ENCODE data around the gene GOLGA2. TPM values are rescaled to one million over a fixed set of nuclear protein-coding genes. Genes with fewer than 3 reads are reported as not detected.
A peak's percentile ranks its signal among the peaks of the same experiment; 100 is the strongest.

The GOLGA2 gene
- total RNA-seq (2021) (87.0 and 105 TPM in 2 replicates), Bru-seq, nascent RNA (percentile 70 among the genes with signal in this experiment), BruChase-seq, experiment 1, labeled RNA remaining after a 2-hour chase (percentile 85 among the genes with signal in this experiment), BruChase-seq, experiment 2, labeled RNA remaining after a 6-hour chase (percentile 95 among the genes with signal in this experiment)
- long read RNA-seq, partial matches to known transcripts: 6 of 69 reads
- long read RNA-seq, other reads (novel, unspliced or antisense): 62 of 69 reads

GRCh38 chr9:128275198-128276007 is at the start of gene GOLGA2:
Gene GOLGA2 (minus strand): TSS chr9:128276007. CDS start chr9:128275976, 31 bp downstream.
- Histone ChIP-seq H3K27ac (ENCODE audit: low read depth, low read length, poor library complexity, severe bottlenecking) (peak within 1 kb of the TSS; percentile 89), H3K4me1 (ENCODE audit: insufficient read depth, low read length, poor library complexity, severe bottlenecking) (peaks cover 8% of the 10 kb centered on the region), H3K27me3 (replicated peaks; ENCODE audit: insufficient read depth, low read depth, low read length, poor library complexity) (no peaks in the 10 kb centered on the region), H3K36me3 (ENCODE audit: insufficient read depth, low read length, poor library complexity, severe bottlenecking) (peaks cover 10% of the 10 kb centered on the region), H3K4me3 (ENCODE audit: low read depth, low read length, poor library complexity, severe bottlenecking) (peak within 1 kb of the TSS; percentile 78), H3K9me3 (ENCODE audit: low read depth, low read length, poor library complexity, severe bottlenecking) (no peaks in the 10 kb centered on the region)
- intact Hi-C loops (cut with micrococcal nuclease; ENCODE audit: unreplicated experiment): no loop called here
- no TSS peak for BruUV-seq (replicated peaks)
- TF ChIP-seq EZH2 (IDR thresholded peaks at IDR 0.05; ENCODE audit: borderline replicate concordance, low read depth, low read length, poor library complexity, severe bottlenecking): no peak
- TF ChIP-seq, protein P1, sequence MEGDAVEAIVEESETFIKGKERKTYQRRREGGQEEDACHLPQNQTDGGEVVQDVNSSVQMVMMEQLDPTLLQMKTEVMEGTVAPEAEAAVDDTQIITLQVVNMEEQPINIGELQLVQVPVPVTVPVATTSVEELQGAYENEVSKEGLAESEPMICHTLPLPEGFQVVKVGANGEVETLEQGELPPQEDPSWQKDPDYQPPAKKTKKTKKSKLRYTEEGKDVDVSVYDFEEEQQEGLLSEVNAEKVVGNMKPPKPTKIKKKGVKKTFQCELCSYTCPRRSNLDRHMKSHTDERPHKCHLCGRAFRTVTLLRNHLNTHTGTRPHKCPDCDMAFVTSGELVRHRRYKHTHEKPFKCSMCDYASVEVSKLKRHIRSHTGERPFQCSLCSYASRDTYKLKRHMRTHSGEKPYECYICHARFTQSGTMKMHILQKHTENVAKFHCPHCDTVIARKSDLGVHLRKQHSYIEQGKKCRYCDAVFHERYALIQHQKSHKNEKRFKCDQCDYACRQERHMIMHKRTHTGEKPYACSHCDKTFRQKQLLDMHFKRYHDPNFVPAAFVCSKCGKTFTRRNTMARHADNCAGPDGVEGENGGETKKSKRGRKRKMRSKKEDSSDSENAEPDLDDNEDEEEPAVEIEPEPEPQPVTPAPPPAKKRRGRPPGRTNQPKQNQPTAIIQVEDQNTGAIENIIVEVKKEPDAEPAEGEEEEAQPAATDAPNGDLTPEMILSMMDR (conservative IDR thresholded peaks at IDR 0.05; ENCODE audit: low read depth, low read length): no peak
- POLR2A ChIA-PET (ENCODE audit: low non-redundant PET): no interaction called here
- CTCF ChIA-PET: no interaction called here
- peak; percentile 49 for DNase-seq (ENCODE audit: low spot score)

- TF ChIP-seq, protein P1 (conservative IDR thresholded peaks at IDR 0.05; ENCODE audit: low read depth, low read length): no peak
- no peak for TF ChIP-seq EZH2 (IDR thresholded peaks at IDR 0.05; ENCODE audit: borderline replicate concordance, low read depth, low read length, poor library complexity, severe bottlenecking)
- H3K27me3 ChIP-seq (replicated peaks; ENCODE audit: insufficient read depth, low read depth, low read length, poor library complexity): no peaks in the 10 kb centered on the region
- H3K9me3 ChIP-seq (ENCODE audit: low read depth, low read length, poor library complexity, severe bottlenecking): no peaks in the 10 kb centered on the region
- no TSS peak for BruUV-seq (replicated peaks)
- H3K4me3 ChIP-seq (ENCODE audit: low read depth, low read length, poor library complexity, severe bottlenecking): no peak overlapping the region
- intact Hi-C loops (cut with micrococcal nuclease; ENCODE audit: unreplicated experiment): no loop called here
- no peak for DNase-seq (ENCODE audit: low spot score)
- H3K27ac ChIP-seq (ENCODE audit: low read depth, low read length, poor library complexity, severe bottlenecking): no peak overlapping the region
- peaks cover 19% of the 10 kb centered on the region for H3K36me3 ChIP-seq (ENCODE audit: insufficient read depth, low read length, poor library complexity, severe bottlenecking)
- ChIA-PET POLR2A (ENCODE audit: low non-redundant PET) (no interaction called here), CTCF (no interaction called here)
- peaks cover 13% of the 10 kb centered on the region for H3K4me1 ChIP-seq (ENCODE audit: insufficient read depth, low read length, poor library complexity, severe bottlenecking)
Observed at GRCh38 chr9:128324401-128324800, 48.6 kb upstream of the GOLGA2 start.

- no peak for DNase-seq (ENCODE audit: low spot score)
- peak overlapping the region; percentile 98 for H3K27ac ChIP-seq (ENCODE audit: low read depth, low read length, poor library complexity, severe bottlenecking)
- H3K4me1 ChIP-seq (ENCODE audit: insufficient read depth, low read length, poor library complexity, severe bottlenecking): peaks cover 13% of the 10 kb centered on the region
- intact Hi-C loops (cut with micrococcal nuclease; ENCODE audit: unreplicated experiment): no loop called here
- H3K36me3 ChIP-seq (ENCODE audit: insufficient read depth, low read length, poor library complexity, severe bottlenecking): peaks cover 19% of the 10 kb centered on the region
- ChIA-PET POLR2A (ENCODE audit: low non-redundant PET) (no interaction called here), CTCF (no interaction called here)
- TF ChIP-seq EZH2 (IDR thresholded peaks at IDR 0.05; ENCODE audit: borderline replicate concordance, low read depth, low read length, poor library complexity, severe bottlenecking): no peak
- TF ChIP-seq, protein P1 (conservative IDR thresholded peaks at IDR 0.05; ENCODE audit: low read depth, low read length): no peak
- no peaks in the 10 kb centered on the region for H3K27me3 ChIP-seq (replicated peaks; ENCODE audit: insufficient read depth, low read depth, low read length, poor library complexity)
- no peaks in the 10 kb centered on the region for H3K9me3 ChIP-seq (ENCODE audit: low read depth, low read length, poor library complexity, severe bottlenecking)
- BruUV-seq (replicated peaks): no TSS peak
- H3K4me3 ChIP-seq (ENCODE audit: low read depth, low read length, poor library complexity, severe bottlenecking): peak overlapping the region; percentile 98
Observed at GRCh38 chr9:128323791-128324190, 48.0 kb upstream of the GOLGA2 start.

Data from A673 (cell line).